LNCAP (cell line): ENCODE data around the gene DCP1A.

ENCODE experiments used
- CTCF ChIP-seq: fragments of 450-650 bp; IDR thresholded peaks from 2 replicates; pipeline ENCODE4 v1.5.1; 2017; ENCODE audit warnings: mild to moderate bottlenecking

The DCP1A gene

GRCh38 chr3:53293867-53294266 lies 53.5 kb downstream of the DCP1A start:
- TF ChIP-seq CTCF, result no peak

GRCh38 chr3:53288214-53288613 lies 59.1 kb downstream of the DCP1A start:
- TF ChIP-seq CTCF, result no peak

GRCh38 chr3:53287131-53287629 lies 60.2 kb downstream of the DCP1A start:
- no peak for TF ChIP-seq CTCF

GRCh38 chr3:53286727-53287126 lies 60.6 kb downstream of the DCP1A start:
- TF ChIP-seq CTCF, result no peak

DNA sequence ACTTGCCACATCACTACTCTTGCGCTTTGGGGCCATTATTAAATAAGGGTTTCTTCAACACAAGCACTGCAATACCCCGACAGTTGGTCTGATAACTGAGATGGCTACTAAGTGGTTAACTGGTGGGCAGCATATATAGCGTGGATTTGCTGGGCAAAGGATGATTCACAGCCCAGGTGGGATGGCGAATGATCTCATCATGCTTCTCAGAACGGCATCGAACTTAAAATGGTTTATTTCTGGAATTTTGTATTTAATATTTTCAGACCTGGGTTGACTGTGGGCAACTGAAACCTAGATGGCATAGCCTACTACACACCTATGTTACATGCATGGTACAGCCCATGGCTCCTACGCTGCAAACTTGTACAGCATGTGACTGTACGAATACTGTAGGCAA lies 64.8 kb downstream of the DCP1A start:
- TF ChIP-seq CTCF, result no peak

- TF ChIP-seq CTCF, result no peak
Observed at GRCh38 chr3:53278667-53279066, 68.7 kb downstream of the DCP1A start.

- TF ChIP-seq CTCF, result no peak
Observed at GRCh38 chr3:53274938-53275605, 72.3 kb downstream of the DCP1A start.
